G401.6 (cell line): Measurements from ENCODE around the gene C11orf91.
"Not testable (repeated sequence)": the region's sequence is repeated elsewhere in the genome, so short reads cannot be mapped to it uniquely, and the experiment has no call there.

Source experiments
- FAIRE-seq: peaks from 2 replicates; lab custom pipeline; 2012; peaks lifted over from hg19 to GRCh38; lab: Jason Lieb, UNC

C11orf91 gene

GRCh38 chr11:33668468-33668825, 32.2 kb downstream of the C11orf91 start:
- FAIRE-seq = no peak

- no peak for FAIRE-seq
Measured at GRCh38 chr11:33667819-33668467, 32.7 kb downstream of the C11orf91 start.

GRCh38 chr11:33665350-33666106, 35.1 kb downstream of the C11orf91 start:
- FAIRE-seq = no peak

- no peak for FAIRE-seq
Measured at GRCh38 chr11:33664827-33665226, 35.8 kb downstream of the C11orf91 start.

- FAIRE-seq = no peak
Measured at GRCh38 chr11:33664166-33664565, 36.5 kb downstream of the C11orf91 start.

GRCh38 chr11:33663121-33663520, 37.5 kb downstream of the C11orf91 start:
- FAIRE-seq = no peak

- not testable (repeated sequence) for FAIRE-seq
Measured at GRCh38 chr11:33661526-33661925, 39.1 kb downstream of the C11orf91 start.

- FAIRE-seq = no peak
Measured at GRCh38 chr11:33660962-33661361, 39.7 kb downstream of the C11orf91 start.

- FAIRE-seq = no peak
Measured at GRCh38 chr11:33659370-33660139, 41.1 kb downstream of the C11orf91 start.

- no peak for FAIRE-seq
Measured at GRCh38 chr11:33658195-33658900, 42.3 kb downstream of the C11orf91 start.

GRCh38 chr11:33657757-33658156, 42.9 kb downstream of the C11orf91 start:
- no peak for FAIRE-seq

GRCh38 chr11:33656768-33657167, 43.9 kb downstream of the C11orf91 start:
- no peak for FAIRE-seq

- FAIRE-seq = no peak
Measured at GRCh38 chr11:33655842-33656600, 44.6 kb downstream of the C11orf91 start.

GRCh38 chr11:33654594-33654993, 46.0 kb downstream of the C11orf91 start:
- no peak for FAIRE-seq

GRCh38 chr11:33652930-33653329, 47.7 kb downstream of the C11orf91 start:
- FAIRE-seq = no peak

GRCh38 chr11:33652431-33652830, 48.2 kb downstream of the C11orf91 start:
- FAIRE-seq = no peak

- FAIRE-seq = no peak
Measured at GRCh38 chr11:33651990-33652389, 48.6 kb downstream of the C11orf91 start.

- no peak for FAIRE-seq
Measured at GRCh38 chr11:33651555-33651954, 49.1 kb downstream of the C11orf91 start.

- FAIRE-seq = no peak
Measured at GRCh38 chr11:33649944-33650343, 50.7 kb downstream of the C11orf91 start.
